Uterus (tissue), 4 donors: ENCODE results near the gene MYO1A. TPM values are rescaled to one million over a fixed set of nuclear protein-coding genes. Genes with fewer than 3 reads are reported as not detected.

Source experiments
- DNase-seq, 2 donors: peaks; one replicate each; pipeline ENCODE4 v3.0.0-alpha.2; 2019 to 2020
- H3K27ac ChIP-seq, 2 donors: fragments of 200-600 bp; sonication (generic); 1 replicate in 1 of 2; 2 replicates in 1 of 2; pipeline ENCODE4 v1.5.1; 2016 to 2018
- H3K27me3 ChIP-seq, 2 donors: fragments of 200-600 bp; sonication (generic); one replicate each; pipeline ENCODE4 v1.5.1; 2018 to 2019; ENCODE audit warnings: control low read depth in 1 of 2
- H3K36me3 ChIP-seq, 2 donors: fragments of 200-600 bp; sonication (generic); one replicate each; pipeline ENCODE4 v1.5.1; 2019; ENCODE audit warnings: control low read depth in 1 of 2
- H3K4me1 ChIP-seq, 2 donors: fragments of 200-600 bp; sonication (generic); one replicate each; pipeline ENCODE4 v1.5.1; 2018 to 2019; ENCODE audit warnings: control low read depth in 1 of 2
- H3K4me3 ChIP-seq, 2 donors: fragments of 200-600 bp; sonication (generic); 1 replicate in 1 of 2; 2 replicates in 1 of 2; pipeline ENCODE4 v1.5.1; 2018 to 2019; ENCODE audit warnings: mild to moderate bottlenecking in 1 of 2
- H3K9me3 ChIP-seq, 2 donors: fragments of 200-600 bp; sonication (generic); one replicate each; pipeline ENCODE4 v1.5.1; 2019; ENCODE audit warnings: control low read depth in 1 of 2
- CTCF ChIP-seq, 4 experiments: fragments of 200-600 bp in 2 of 4; fragments of 450-650 bp in 2 of 4; sonication (generic) in 2 of 4; IDR thresholded peaks; one replicate each; pipeline ENCODE4 v1.5.1; 2016 to 2019; ENCODE audit warnings: antibody characterized with exemption in 4 of 4, mild to moderate bottlenecking in 2 of 4, moderate library complexity in 1 of 4
- POLR2A ChIP-seq, 2 donors: fragments of 450-650 bp; IDR thresholded peaks; one replicate each; pipeline ENCODE4 v1.6.1; 2016; ENCODE audit warnings: antibody characterized with exemption in 2 of 2, mild to moderate bottlenecking in 1 of 2, moderate library complexity in 1 of 2
- intact Hi-C: fragments of 100-400 bp; cut with DNase I; formaldehyde crosslinking; loops from one replicate; pipeline ENCODE4 v1.15.1; 2023; ENCODE audit warnings: low total_unique reads
- total RNA-seq, 4 donors: library from RNA; depleted of rRNA in 3 of 4; stranded (reverse); fragments of >200 nt in 3 of 4; gene quantifications; one replicate each; pipeline versions ENCODE4 v1.1.0 to v1.2.4, GENCODE V29; 2014 to 2023
- donor health status: DM: yes; HTN: yes; CAD: no.

The MYO1A gene
- total RNA-seq, 4 donors from 2014 or later: 0.59 to 1.3 TPM; not detected in 2

GRCh38 chr12:57005980-57006808, 43.7 kb downstream of the MYO1A start, which contains the start of gene ZBTB39:
ZBTB39 (minus strand) TSS chr12:57006546; CDS start chr12:57004917, 1,629 bp downstream.
- Histone ChIP-seq H3K4me1 (peaks cover 0 to 4% of the 10 kb centered on the region in 2 donors), H3K36me3 (no peaks in the 10 kb centered on the region), H3K4me3 (peak within 1 kb of the TSS; percentile 98 to 99), H3K9me3 (no peaks in the 10 kb centered on the region), H3K27me3 (no peaks in the 10 kb centered on the region), H3K27ac (peak within 1 kb of the TSS; percentile 89 to 90)
- peak; percentile 31 to 63 for DNase-seq
- intact Hi-C loops: no loop called here
- peak in 1 of 2 donors; percentile 39 for TF ChIP-seq POLR2A (IDR thresholded peaks at IDR 0.05)
- peak; percentile 36 to 70 (median 46) for TF ChIP-seq CTCF (IDR thresholded peaks at IDR 0.05)

GRCh38 chr12:57004651-57005050, 45.3 kb downstream of the MYO1A start:
- Histone ChIP-seq H3K9me3 (no peaks in the 10 kb centered on the region), H3K4me1 (peaks cover 0 to 4% of the 10 kb centered on the region in 2 donors), H3K4me3 (no peak overlapping the region), H3K36me3 (no peaks in the 10 kb centered on the region), H3K27ac (no peak overlapping the region), H3K27me3 (no peaks in the 10 kb centered on the region)
- TF ChIP-seq POLR2A (IDR thresholded peaks at IDR 0.05) (no peak), CTCF (IDR thresholded peaks at IDR 0.05) (no peak)
- DNase-seq: no peak
- intact Hi-C loops: no loop called here

GRCh38 chr12:57003395-57003794, 46.5 kb downstream of the MYO1A start:
- no peak overlapping the region for H3K27ac ChIP-seq
- no peak overlapping the region for H3K4me3 ChIP-seq
- no peaks in the 10 kb centered on the region for H3K36me3 ChIP-seq
- H3K27me3 ChIP-seq: no peaks in the 10 kb centered on the region
- intact Hi-C loops: no loop called here
- H3K4me1 ChIP-seq: peaks cover 0 to 4% of the 10 kb centered on the region in 2 donors
- TF ChIP-seq POLR2A (IDR thresholded peaks at IDR 0.05) (no peak), CTCF (IDR thresholded peaks at IDR 0.05) (no peak)
- H3K9me3 ChIP-seq: no peaks in the 10 kb centered on the region
- no peak for DNase-seq

GRCh38 chr12:57001448-57001906, 48.5 kb downstream of the MYO1A start:
- intact Hi-C loops: no loop called here
- TF ChIP-seq POLR2A (IDR thresholded peaks at IDR 0.05) (no peak), CTCF (IDR thresholded peaks at IDR 0.05) (peak; percentile 42 to 70 (median 50))
- no peaks in the 10 kb centered on the region for H3K36me3 ChIP-seq
- no peak overlapping the region for H3K4me3 ChIP-seq
- H3K27me3 ChIP-seq: no peaks in the 10 kb centered on the region
- no peaks in the 10 kb centered on the region for H3K4me1 ChIP-seq
- no peaks in the 10 kb centered on the region for H3K9me3 ChIP-seq
- no peak overlapping the region for H3K27ac ChIP-seq
- peak; percentile 42 to 57 for DNase-seq

GRCh38 chr12:57000393-57000792, 49.5 kb downstream of the MYO1A start:
- no peak overlapping the region for H3K27ac ChIP-seq
- no peaks in the 10 kb centered on the region for H3K27me3 ChIP-seq
- intact Hi-C loops: no loop called here
- H3K4me3 ChIP-seq: no peak overlapping the region
- H3K9me3 ChIP-seq: no peaks in the 10 kb centered on the region
- no peaks in the 10 kb centered on the region for H3K36me3 ChIP-seq
- DNase-seq: no peak
- no peaks in the 10 kb centered on the region for H3K4me1 ChIP-seq
- TF ChIP-seq CTCF (IDR thresholded peaks at IDR 0.05): no peak
- no peak for TF ChIP-seq POLR2A (IDR thresholded peaks at IDR 0.05)
